ENCODE data around the gene PTCHD1.

GRCh38 chrX:23311731-23312130, 22.9 kb upstream of the PTCHD1 start:
- TF ChIP-seq POLR2A (IDR thresholded peaks at IDR 0.05), result no peak
- TF ChIP-seq, protein P1, sequence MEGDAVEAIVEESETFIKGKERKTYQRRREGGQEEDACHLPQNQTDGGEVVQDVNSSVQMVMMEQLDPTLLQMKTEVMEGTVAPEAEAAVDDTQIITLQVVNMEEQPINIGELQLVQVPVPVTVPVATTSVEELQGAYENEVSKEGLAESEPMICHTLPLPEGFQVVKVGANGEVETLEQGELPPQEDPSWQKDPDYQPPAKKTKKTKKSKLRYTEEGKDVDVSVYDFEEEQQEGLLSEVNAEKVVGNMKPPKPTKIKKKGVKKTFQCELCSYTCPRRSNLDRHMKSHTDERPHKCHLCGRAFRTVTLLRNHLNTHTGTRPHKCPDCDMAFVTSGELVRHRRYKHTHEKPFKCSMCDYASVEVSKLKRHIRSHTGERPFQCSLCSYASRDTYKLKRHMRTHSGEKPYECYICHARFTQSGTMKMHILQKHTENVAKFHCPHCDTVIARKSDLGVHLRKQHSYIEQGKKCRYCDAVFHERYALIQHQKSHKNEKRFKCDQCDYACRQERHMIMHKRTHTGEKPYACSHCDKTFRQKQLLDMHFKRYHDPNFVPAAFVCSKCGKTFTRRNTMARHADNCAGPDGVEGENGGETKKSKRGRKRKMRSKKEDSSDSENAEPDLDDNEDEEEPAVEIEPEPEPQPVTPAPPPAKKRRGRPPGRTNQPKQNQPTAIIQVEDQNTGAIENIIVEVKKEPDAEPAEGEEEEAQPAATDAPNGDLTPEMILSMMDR (IDR thresholded peaks at IDR 0.05), result no peak

Measured in testis (tissue), 2 donors.